Stimulated activated CD4-positive, alpha-beta T cell treated with anti-CD3 and anti-CD28 coated beads, Interleukin-2, amount 100 ng/mL, for 4 hours (primary cell): ENCODE measurements around the gene PITX1.

ENCODE experiments used
- DNase-seq: peaks from one replicate; pipeline ENCODE4 v3.0.0-alpha.2; 2020; ENCODE audit warnings: low read depth

PITX1 gene

DNA sequence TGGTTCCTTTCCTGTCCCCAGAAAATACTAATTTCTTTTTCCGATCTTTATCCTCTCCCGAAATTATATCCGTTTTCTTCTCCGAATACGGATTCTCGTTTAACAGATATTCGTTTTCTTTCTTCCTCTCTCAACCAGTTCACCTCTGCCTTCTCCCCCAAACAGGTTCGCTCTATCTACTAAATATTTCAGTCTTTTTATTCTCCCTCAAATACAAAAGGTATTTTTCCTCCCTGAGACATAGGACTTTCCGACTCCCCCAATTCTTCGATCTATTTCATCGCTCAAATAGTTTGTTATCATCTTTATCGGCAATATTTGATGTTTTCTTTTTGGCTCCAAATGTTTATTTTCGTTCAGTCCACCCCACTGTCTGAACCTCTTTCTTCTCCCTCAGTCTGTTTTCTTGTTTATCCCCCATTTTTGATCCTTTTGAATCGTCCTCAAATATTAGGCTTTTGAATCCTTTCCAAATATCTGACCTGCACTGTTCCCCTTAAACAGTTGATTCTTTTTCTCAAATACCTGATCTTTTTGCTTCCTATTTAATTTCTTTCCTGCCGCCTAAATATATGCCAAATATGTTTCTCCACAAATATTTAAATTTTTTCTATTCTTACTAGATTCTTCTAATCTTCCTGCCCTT is 4.4 kb downstream of the PITX1 start:
- DNase-seq = no peak

DNA sequence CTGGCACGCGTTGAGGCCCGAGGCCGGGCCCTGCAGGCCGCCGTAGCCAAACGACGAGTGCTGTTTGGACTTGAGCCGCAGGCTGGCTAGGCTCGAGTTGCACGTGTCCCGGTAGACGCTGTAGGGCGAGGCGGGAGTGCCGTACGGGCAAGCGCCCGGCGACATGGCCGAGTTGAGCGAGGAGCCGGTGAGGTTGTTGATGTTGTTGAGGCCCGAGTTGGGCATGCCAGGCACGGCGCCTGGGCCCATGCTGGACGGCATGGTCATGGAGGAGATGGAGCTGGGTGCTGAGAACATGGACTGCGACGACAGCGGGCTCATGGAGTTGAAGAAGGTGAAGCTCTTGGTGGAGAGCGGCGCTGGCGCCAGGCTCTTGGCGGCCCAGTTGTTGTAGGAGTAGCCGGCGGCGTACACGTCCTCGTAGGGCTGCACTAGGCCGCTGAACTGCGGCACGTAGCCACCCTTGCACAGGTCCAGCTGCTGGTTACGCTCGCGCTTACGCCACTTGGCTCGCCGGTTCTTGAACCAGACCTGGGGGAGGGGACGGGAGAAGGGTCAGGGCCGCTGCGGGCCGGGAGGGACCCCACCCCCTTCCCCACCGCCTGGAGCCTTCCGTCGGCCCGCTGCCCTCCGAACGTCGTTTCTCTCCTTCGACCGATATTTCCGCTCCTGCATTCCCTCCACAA is 5.1 kb downstream of the PITX1 start:
- no peak for DNase-seq

DNA sequence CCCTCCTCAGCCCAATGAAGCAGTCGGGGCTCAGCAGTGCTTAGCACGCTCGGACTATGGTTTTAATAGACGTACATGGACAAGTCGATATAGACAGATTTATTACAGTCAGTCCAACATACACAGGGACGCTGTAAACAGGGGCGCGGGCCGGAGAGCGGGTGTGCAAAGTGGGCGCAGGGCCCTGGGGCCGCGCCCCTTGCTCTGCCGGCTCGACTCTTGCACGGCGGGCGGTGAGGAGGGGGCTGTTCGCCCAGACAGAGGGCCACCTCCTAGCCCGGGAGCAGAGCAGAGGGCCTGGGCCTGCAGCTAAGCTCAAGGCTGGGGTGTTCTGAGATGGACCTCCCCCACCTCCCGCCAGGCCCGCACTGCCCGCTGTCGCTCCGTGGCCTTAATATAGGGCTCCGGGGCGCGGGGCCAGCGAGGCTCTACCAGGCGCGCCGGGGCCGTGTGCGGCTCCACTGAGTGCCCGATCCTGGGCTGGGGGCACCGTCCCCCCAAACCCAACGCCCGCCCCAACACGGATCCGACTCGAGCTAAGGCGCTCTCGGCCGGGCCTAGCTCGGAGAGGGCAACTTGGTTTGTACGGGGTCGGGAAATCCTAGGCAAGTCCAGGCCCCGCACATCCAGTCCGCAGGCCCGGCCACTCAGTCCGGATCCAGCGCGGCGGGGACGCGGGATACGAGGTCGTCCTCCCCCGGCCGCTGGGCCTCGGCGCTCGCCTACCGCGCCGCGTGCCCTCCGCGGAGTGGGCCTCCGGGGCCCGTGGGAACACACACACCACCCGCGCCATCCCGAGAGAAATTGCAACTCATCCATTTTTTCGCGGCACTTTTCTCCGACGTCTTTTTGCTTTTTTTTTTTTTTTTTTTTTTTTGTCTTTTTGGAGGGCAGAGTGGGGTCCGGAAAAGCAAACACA is 6.1 kb downstream of the PITX1 start:
- DNase-seq = no peak

DNA sequence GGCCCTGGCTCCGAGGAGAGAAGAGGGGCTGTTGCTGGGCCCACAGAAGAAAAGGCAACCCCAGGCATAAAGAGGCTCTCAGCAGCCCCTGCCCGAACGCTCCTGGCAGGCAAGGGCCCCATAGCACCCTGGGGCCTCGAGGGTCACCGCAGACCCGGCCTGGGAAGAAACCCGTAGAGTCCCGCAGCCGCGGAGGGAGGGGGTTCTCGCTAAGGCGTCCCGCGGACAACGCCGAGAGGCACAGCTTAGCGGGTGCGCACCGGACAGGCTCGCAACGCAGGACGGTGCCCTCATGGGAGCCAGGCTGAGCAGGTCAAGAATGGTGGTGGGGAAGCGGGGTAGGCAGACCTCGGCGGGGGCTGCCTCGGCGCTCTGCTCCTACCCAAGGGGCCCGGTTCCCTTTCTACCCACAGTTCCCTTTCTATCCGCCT is 6.7 kb downstream of the PITX1 start:
- no peak for DNase-seq

DNA sequence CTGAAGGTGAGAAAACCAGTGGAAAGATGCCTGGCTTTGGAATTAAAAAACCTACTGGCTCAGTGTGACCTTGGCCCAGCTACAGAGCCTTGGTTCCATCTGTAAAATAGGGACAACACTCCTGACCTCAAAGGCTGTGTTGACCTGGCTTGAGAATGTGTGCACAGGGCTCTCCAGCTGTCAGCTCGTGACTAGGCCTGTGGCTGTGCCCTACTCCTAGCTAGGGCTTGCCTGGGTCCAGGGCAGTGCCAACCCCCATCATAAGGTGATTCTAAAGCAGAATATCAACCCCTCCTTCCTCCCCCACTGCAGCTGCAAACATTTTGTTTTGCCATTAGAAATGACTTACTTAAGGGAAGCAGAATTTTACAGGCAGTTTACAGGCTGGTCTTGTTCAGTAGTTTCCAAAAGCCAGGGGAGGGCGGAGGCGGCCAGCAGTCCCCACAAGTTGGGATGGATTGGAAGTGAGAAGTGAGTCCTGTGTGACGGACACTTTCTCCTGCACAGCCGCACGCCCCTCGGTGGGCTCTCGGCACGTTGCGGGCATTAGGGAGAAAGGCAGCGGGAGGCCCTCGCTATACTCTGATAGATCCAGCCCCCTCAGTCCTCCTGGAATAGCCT is 7.3 kb downstream of the PITX1 start:
- DNase-seq = no peak

DNA sequence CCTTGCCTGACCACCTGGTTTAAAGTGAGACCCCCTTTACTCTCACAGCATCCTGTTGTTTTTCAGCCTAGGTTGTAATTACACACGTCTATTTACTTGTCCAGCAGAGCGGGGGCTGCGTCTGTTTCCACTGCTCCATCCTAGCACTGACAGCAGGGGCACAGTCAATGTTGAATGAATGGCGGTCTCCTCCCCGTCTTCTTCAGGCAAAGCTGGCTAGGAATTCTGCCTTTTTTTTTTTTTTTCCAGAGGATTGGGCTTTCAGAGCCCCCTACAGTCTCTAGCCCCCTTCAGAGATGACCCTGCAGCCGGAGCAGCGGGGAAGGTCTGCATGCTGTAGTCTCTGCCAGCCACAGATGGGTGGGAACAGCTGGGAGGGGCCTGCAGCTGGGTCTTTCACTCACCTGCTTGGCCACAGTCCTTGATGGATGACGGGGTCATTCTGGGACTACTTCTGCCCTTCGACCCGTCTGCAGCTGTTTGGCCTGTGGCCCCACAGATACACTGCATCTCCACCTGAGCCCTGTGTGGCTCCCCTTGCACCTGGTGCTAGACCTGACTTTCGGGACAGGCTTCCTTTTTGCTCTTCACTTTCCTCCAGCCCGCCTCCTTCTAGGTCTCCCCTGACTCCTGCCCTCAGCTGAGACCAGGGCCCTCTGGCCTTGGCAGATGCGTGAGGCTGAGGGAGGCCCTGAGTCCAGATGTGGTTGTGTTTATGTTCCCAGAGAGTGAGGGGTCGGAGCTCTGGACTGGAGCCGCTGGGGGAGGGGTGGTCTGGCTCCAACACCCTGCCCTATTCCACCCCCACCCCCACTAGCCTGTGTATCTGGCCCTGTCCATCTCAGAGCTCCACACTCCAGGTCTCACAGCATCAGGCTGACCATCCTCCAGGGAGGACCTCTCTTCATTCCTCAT is 8.0 kb downstream of the PITX1 start:
- DNase-seq = no peak

DNA sequence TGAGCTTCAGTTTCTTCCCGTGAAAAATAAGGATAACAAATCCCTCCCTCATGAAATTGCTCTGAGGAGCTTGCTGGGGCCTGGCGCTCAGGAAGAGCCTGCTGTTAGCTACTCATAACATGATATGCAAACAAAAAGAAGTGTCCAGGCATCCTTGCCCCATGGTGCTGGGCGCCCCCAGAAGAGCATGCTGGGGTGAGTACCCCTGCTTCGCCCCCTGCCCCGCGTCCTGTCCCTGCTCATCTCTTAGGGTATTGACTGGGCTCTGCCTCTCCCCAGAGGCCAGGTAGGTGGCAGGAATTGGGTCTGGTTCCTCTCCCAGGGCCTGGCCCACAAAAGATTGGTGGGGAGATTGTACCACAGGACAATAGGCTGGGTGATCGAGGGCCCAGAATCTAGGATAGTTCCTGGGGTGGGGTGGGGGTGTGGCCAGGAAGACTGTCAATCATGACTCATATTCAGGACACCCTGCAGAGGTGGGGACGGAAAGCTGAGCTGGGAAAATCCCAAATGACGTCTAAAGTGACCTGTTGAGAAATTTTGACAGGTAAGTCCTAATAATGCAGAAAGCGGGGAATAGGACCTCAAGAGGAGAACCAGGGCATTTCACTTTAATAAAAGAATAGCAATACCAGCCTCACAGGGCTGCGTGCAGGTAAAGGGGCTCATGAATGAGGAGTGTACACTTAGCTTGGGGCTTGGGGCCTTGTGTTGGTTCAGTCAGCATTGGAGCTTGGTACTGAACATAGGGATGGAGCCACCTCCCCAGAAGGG is 8.9 kb downstream of the PITX1 start:
- DNase-seq = no peak

DNA sequence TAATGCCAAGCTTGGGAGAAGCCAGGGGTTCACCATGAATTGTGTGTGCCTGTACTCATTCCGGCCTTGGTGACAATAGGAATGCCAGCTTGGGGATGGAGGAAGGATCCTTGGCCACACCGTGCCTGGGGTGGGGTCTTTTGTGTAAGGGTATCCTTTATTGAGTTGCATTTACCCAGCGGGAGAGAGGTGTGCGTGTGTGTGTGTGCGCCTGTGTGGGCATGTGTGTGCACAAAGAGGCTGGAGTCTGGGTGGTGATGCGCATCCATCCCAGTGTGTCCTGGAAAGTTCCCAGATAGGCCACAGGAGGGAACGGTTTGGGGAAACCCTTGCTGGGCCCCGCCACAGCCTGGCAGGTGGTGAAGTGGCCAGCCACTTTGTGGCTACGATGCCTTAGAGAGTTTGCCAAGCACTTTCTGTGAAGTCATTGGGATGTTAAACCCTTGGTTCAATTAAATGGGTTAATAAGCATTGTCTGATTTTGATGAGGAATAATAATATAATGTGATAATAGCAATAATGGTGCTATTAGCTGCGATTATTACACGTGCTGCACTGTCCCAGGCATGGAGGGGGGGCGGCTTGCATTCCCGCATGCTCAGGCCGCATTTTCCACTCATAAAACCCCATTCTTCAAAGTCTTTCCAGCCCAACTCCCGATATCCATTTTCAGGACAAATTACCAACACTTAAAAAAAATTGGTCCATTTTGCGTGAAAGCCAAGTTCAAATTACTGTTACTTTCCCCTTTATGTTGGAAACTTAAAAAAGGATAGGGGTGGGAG is 13.7 kb downstream of the PITX1 start:
- no peak for DNase-seq

DNA sequence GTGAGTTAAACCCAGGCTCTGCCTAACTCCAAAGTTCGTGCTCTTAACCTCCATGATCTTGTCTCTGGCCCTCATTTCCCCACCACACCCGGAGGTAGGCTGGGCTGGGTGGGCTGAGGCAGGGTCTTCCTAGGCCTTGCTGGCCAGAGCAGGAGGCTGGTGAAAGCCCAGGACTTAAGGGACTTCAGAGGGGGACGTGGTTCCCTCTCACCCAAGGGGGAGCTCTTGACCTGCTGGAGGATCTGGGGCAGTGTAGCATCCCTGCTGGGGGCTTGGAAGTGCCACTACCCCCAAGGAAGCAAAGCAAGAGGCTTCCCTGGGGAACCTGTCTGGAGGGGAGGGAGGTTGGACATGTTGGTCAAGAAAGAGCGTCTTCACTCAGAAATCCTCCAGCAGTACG is 14.7 kb downstream of the PITX1 start:
- no peak for DNase-seq

DNA sequence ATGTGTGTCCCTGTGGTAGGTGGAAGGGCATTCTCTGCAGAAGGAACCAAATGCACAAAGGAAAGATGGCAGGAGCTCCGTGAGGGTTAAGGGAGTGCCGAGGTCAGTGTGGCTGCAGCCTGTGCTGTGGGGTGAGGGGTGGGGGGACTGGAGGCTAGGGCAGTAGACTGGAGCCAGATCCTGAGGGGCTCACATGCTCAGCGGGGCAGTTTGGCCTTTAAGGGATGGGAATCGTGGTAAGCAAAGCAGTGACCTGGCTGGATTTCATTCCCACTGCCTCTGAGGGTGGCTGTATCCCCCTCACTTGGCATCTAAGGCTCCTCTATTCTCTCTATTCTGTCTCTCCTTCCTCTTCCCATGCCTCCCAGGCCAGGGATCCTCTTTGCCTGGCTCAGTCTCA is 15.6 kb downstream of the PITX1 start:
- no peak for DNase-seq

DNA sequence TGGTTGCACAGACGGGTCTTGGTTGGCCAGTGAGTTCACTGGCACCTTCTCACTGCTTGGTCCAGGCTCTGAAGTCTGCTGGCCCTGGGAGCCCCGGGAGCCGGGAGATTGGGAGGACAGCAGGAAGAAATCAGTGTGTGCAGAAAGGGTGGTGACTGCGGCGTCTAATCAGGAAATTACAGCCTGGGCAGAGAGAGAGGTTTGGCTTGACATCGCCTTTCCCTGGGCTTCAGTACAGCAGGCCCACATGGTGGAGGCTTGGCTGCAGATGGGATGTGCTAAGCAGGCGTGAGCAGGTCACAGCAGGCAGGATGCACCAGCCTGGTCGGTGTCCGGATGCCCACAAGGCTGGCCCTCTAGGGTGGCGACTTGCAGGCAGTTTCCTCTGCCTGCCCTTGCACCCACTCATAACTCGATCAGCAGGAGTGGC is 17.2 kb downstream of the PITX1 start:
- DNase-seq = no peak

DNA sequence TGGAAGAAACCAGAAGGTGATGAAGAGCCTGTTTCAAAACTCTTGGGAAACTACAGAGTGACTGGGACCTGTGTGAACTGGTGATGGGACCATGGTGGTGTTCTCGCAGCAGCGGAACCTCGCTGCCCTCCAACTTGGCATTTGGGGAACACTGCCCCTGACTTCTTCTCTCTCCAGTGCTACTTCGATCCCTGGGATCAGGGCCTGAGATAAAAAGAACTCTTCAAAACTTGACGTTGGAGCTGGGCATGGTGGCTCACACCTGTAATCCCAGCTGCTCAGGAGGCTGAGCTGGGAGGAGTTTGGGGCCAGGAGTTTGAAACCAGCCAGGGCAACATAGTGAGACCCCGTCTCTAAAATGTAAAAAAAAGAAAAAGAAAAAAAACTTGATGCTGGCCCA is 18.1 kb downstream of the PITX1 start:
- no peak for DNase-seq

DNA sequence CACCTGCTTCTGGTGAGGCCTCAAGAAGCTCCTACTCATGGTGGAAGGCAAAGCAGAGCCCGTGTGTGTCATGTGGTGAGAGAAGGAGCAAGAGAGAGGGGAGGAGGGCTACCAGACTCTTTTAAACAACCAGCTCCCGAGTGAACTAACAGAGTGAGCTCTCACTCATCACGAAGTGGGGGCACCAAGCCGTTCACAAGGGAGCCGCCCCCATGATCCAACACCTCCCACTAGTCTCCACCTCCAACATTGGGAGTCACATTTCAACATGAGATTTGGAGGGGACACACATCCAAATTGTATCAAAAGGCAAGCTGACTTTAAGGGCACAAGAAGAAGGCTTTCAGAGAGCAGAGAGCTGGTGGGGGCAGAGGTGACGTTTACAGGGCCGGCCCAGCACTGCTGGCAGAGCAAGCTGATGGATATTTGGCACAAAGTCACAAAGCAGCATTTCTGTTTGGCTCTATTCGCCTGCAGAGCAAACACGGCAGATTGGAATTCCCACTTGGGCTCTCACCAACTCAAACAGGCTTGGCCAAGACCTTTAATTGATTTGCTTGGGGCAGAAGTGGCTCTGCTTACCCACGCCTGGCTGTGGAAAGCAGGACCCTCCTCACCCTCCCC is 20.0 kb downstream of the PITX1 start:
- DNase-seq = no peak

DNA sequence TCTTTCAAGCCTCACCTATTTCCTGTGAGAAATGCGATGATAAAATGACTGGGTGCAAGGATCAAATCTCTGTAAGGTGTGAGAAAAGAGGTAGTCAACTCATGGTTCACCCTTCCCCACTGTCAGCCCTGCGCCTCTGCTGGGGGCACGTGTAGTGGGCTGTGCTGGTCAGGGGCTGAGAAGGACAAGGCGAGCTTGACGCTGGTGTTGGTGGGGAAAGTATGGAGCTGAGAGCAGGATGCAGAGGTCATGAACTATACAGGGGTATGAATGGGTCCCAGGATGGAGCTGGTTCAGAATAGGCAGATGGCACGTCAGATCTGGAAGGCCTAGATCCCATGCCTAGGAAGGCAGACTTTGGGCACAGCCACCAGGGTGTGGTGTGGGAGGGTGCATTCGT is 20.6 kb downstream of the PITX1 start:
- no peak for DNase-seq

DNA sequence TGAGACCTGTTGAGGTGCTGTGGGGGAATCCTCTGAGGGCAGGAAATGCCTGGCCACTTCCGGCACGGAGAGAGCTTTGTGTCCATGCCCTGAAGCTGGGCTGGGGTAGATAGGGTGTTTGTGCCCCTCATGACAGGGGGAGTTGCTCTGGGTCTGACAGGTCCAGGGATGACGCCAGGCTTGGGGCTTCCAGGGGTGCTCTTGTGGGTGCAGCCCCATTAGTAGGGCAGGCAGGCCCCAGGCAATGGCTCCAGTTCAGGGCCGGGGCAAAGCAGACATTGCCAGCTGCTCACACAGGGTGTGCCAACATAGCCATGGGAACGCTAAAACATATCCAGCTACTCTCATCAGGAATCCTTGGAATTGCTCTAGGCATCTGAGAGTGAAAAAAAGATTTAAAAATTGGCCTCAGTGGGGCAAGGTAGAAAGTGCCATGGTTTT is 21.1 kb downstream of the PITX1 start:
- no peak for DNase-seq

DNA sequence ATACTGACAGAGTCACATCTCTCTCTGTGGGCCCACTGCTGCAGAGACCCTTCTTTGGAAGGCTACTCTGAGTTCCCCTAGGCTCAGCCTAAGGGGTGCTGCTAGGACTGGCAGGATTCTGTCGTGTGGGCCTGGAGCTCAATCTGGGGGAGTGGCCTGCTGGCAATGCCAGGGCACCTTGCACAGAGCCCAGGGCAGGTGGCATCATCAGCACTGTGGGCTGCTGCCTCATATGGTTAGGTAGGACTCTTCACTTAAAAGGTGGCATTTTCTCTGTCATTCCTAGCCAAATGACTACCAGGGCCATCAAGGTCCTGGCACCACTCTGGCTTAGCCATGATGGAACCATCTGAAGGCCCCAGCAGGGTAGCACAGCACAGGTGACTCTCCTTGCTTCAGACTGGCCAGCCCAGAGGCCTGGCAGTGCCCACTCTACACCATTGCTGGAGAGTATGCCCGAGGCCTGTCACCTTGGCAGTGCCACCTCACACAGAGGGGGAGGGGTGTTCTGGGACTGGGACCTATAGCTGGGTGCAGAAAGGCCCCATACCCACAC is 21.9 kb downstream of the PITX1 start:
- DNase-seq = no peak

DNA sequence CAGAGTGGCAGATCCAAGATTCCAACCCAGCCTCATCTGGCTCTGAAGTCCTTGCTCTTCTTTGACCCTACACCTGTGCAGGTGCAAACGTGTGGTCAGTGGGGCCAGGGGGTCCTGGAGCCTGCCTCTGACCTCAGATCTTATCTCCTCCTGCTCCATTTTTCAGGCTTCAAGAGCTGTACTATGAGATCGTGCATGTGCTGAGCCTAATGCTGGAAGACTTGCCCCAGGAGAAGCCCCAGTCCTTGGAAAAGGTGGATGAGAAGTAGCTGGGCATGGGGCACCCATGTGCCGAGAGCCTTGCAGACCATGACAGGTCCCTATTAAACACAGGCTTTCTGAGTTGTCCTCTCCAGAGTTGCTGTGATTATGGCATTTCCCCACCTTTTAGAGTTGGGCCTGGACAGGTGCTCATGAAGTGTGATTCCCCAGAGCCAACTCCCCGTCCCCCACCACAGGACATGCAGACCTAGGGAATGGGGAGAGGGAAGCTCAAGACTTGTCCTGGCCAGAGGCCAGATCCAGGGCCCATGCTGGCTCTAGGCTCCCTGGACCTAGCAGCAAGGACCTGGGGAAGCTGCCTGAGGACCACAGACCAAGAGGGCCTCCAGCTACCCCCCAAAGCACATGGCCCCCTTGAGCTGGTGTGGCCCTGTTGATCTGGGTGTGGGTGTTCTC is 22.5 kb downstream of the PITX1 start:
- DNase-seq = no peak
